HG02642 (cell line): ENCODE data around the gene GFER.
"Not testable (repeated sequence)": the region's sequence is repeated elsewhere in the genome, so short reads cannot be mapped to it uniquely, and the experiment has no call there.

ENCODE experiments used
- ATAC-seq: cut with Tn5 transposase; IDR thresholded peaks from one replicate; pipeline ENCODE4 v1.9.1; 2021; ENCODE audit warnings: mild to moderate bottlenecking; ENCODE audit not compliant: unreplicated experiment, poor library complexity

Gene GFER

GRCh38 chr16:2023092-2024031 lies 39.4 kb downstream of the GFER start:
- ATAC-seq: peak; percentile 75

GRCh38 chr16:2024032-2024420 lies 40.0 kb downstream of the GFER start:
- no peak for ATAC-seq

GRCh38 chr16:2025251-2025650 lies 41.3 kb downstream of the GFER start:
- ATAC-seq: no peak

GRCh38 chr16:2025878-2026460 lies 42.0 kb downstream of the GFER start:
- no peak for ATAC-seq

DNA sequence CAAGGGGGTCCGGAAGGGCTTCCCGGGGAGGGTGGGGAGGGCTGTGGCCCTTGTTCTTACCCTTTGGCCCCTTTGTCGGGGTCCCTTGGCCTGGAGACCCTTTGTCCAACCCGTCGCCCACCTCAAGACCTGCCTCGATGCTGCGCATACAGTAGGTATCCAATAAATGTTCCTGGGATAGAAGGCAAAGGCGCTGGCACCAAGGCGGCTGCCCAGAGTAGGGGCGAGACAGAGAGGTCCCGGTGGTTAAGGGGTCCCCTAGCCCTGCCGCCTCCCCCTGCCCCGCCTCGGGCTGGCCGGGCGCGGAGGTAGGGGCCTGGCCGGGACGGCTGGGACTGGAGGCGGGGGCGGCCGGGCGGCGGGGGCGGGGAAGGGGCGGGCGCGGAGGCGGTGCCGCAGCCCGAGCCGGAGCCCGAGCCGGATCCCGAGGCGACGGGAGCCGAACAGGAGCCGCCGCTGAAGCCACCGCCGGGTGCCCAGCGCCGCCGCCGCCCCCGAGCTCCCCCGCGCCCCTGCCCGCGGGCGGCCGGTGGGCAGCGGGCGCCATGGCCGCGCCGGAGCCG lies 42.5 kb downstream of the GFER start, which contains the start of gene NHERF2:
TSS of gene NHERF2 (plus strand) at position 442 of the 563 bp plus-strand sequence. CDS start at position 546, 104 bp downstream.
- ATAC-seq: no peak

DNA sequence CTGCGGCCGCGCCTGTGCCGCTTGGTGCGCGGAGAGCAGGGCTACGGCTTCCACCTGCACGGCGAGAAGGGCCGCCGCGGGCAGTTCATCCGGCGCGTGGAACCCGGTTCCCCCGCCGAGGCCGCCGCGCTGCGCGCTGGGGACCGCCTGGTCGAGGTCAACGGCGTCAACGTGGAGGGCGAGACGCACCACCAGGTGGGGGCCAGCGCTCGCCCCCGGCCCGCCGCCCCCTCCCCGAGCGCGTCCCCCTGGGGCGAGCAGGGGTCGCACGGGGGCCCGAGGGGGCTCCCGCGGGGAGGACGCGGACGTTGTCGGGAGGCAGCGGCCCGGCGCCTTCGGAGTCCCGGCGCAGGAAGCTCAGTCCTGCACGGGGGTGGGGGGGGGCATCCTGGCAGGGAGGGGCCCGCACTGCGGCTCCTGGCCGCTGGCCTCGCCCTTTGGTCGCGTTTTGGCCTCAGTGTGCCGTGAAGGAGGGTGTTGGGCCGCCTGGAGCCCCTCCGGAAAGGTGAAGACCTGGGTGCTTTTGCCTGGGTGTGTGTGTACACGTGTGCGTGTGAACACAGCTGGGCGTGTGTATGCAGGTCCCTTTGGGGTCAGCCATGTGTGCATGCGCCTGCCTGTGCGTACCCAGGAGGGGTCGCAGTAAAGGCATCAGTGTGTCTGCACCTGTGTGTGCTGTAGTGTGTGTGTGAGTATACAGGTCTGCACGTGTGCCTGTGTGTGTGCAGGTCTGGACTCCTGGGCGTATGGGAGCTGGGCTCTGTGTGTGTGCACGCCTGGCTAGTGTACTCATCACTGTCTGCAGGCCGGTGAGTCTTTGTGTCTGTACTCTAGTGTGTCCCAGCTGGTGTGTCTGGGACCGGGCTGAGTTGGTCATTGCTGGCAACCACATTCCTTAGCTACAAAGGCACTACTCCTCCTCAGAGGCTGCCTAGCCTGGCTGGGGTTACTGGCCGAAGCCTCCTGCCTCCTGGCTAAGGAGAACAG lies 43.3 kb downstream of the GFER start:
- ATAC-seq: no peak

- no peak for ATAC-seq
These were observed 44.2 kb downstream of the GFER start for GRCh38 chr16:2028146-2028545.

GRCh38 chr16:2028620-2029220 lies 44.7 kb downstream of the GFER start:
- no peak for ATAC-seq

DNA sequence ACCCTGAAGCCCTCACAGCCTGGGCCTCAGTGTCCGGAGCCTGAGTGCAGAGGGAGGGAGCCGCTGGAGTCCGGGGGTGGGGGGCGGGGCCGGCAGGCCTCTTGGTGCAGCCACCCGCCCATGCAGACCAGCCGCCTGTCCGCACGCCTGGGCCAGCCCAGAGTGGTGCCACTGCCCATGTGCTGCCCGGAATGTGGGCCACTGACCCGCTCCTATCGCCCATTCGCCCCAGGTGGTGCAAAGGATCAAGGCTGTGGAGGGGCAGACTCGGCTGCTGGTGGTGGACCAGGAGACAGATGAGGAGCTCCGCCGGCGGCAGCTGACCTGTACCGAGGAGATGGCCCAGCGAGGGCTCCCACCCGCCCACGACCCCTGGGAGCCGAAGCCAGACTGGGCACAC lies 45.4 kb downstream of the GFER start:
- ATAC-seq: no peak

DNA sequence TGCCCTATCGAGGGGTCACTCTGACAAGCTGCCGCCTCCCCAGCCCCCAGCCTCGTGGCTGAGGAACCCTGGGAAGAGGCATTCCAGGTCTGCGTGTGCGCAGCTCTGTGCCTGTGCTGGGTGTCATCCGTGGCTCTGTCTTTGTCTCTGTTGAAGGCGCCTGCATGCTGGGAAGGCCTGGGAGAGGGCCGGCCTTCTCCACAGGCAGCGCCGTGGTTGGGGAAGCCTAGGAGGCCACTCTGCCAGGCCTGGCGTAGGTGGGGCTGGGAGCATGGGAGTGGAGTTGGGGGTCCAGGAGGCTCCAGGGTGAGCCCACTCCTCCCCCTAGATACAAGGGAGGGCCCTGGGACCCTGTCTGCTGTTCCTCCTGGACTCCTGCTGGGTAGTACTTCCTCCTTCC lies 46.0 kb downstream of the GFER start:
- ATAC-seq: no peak

- ATAC-seq: no peak
These were observed 47.1 kb downstream of the GFER start for GRCh38 chr16:2031081-2031577.

GRCh38 chr16:2032285-2033056 lies 48.5 kb downstream of the GFER start:
- ATAC-seq: no peak

- no peak for ATAC-seq
These were observed 49.3 kb downstream of the GFER start for GRCh38 chr16:2033057-2033908.

- not testable (repeated sequence) for ATAC-seq
These were observed 50.1 kb downstream of the GFER start for GRCh38 chr16:2033909-2034695.

DNA sequence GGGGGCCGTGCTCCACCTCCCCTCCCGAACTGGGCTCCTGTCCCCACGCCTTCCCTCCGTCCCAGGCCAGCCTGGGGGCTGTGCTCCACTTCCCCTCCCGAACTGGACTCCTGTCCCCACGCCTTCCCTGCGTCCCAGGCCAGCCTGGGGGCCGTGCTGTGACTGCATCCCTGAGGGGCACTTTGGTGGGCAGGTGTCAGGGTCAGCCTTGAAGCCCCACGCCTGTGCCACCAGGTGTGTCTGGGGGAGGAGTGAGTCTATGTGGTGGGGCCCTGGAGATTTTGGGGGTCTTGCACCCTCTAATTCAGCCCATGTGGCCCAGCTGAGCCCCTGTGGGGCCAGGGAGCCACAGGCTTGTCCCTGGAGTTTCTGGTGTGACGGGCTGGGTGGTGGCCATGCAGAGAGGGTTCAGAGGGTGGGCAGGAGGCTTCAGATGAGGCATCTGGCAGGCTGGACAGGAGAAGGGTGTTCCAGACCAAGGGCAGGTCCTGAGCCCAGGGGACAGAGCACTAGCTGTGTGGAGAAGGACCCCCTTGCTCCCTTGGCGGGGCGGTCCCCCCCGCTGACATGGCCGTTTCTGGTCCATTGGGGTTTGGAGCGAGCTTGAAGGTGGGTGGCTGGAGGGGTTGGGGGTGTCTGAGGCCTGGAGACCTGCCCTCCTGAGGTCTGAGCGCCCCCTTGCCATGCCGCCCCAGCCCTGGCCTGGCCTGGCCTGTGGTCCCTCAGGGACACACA lies 50.9 kb downstream of the GFER start:
- no peak for ATAC-seq

DNA sequence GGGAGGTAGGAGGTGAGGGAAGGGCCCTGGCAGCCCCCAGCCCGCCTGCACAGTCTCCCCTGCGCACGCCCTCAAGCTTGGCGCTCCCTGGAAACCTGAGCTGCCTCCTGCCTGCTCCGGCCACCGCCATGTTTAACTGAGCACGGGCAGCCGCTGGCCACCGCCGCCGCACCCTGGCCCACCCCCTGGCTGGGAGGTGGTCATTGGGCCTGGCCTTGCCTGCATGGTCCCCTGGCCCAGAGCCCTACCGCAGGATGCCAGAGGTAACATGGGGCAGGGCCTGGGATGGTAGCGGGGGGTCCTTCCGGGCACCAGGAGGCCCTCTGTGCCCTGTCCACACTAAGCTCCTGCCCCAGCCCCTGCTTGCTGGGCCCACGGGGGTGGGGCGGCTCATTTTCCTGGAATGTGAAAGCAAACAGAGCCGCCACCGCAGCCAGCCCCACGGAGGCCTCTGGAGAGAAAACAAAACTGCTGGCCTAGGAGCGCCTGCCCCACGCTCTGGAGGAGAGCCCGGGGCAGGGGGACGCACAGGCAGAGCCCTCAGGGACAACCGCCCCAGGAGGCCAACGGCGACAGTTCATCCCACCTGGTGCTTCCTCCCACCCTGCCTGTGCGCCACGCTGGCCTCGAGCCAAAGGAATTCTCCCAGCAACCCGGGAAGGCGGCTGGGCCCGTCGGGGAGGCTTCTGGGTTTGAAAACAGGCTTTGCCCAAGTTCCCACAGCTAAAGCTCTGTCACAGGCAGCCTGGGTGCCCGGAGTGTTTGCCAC lies 51.6 kb downstream of the GFER start:
- no peak for ATAC-seq
